IMR-90 (cell line): ENCODE results near the gene TARBP2. TPM values are rescaled to one million over a fixed set of nuclear protein-coding genes. Genes with fewer than 3 reads are reported as not detected.

ENCODE experiments used
- ATAC-seq: fragments of 200-7000 bp; cut with Tn5 transposase; 2 replicates; pipeline ENCODE4 v1.9.1; 2020; ENCODE audit warnings: low read depth, mild to moderate bottlenecking, moderate library complexity
- BruUV-seq: library from RNA; stranded (reverse); fragments of 400-500 nt; replicated peaks from 2 replicates; lab custom pipeline; 2021; lab: Mats Ljungman, UMichigan
- CTCF ChIA-PET: fragments of 300-600 bp; formaldehyde crosslinking; extraction: SDS; loops from one replicate; lab custom pipeline; 2021; ENCODE audit warnings: antibody characterized with exemption; lab: Yijun Ruan, JAX
- POLR2A ChIA-PET: fragments of 300-600 bp; sonication (Branson Sonifier 250); formaldehyde crosslinking; loops from one replicate; lab custom pipeline; 2022; ENCODE audit warnings: antibody characterized with exemption; ENCODE audit not compliant: unreplicated experiment; lab: Charles Lee
- DNase-seq: peaks from one replicate; pipeline ENCODE4 v3.0.0; 2013
- H2AFZ ChIP-seq: replicated peaks from 2 replicates; pipeline ENCODE3; 2013; ENCODE audit warnings: low read length, mild to moderate bottlenecking; ENCODE audit not compliant: poor library complexity
- H2AK5ac ChIP-seq: 2 replicates; pipeline ENCODE4 v1.6.1; 2013; ENCODE audit warnings: low read depth, low read length, inconsistent platforms
- H2AK9ac ChIP-seq: replicated peaks from 2 replicates; pipeline ENCODE3; 2013; ENCODE audit warnings: mild to moderate bottlenecking, low read depth, low read length, moderate library complexity; ENCODE audit not compliant: poor library complexity
- H2BK120ac ChIP-seq: 2 replicates; pipeline ENCODE4 v1.6.1; 2013; ENCODE audit warnings: low read depth, low read length, inconsistent platforms
- H2BK15ac ChIP-seq: 3 replicates; pipeline ENCODE4 v1.6.1; 2013; ENCODE audit warnings: low read depth, low read length, inconsistent platforms
- H2BK20ac ChIP-seq: 2 replicates; pipeline ENCODE4 v1.6.1; 2013; ENCODE audit warnings: low read depth, mild to moderate bottlenecking, inconsistent platforms, low read length, moderate library complexity
- H2BK5ac ChIP-seq: 2 replicates; pipeline ENCODE4 v1.6.1; 2013; ENCODE audit warnings: mild to moderate bottlenecking, low read depth, low read length, inconsistent platforms; ENCODE audit not compliant: poor library complexity, severe bottlenecking
- H3K14ac ChIP-seq: replicated peaks from 2 replicates; pipeline ENCODE4 v1.6.1; 2013; ENCODE audit warnings: low read depth, low read length, inconsistent platforms
- H3K18ac ChIP-seq: 2 replicates; pipeline ENCODE4 v1.6.1; 2013; ENCODE audit warnings: low read depth, low read length, control low read depth
- H3K23ac ChIP-seq: 2 replicates; pipeline ENCODE4 v1.6.1; 2013; ENCODE audit warnings: low read depth, low read length, inconsistent platforms
- H3K27ac ChIP-seq: 2 replicates; pipeline ENCODE4 v1.5.1; 2013; ENCODE audit warnings: mild to moderate bottlenecking, control low read depth, low read length; ENCODE audit not compliant: insufficient read depth
- H3K27me3 ChIP-seq: 2 replicates; pipeline ENCODE4 v1.6.1; 2013; ENCODE audit warnings: low read length; ENCODE audit not compliant: control insufficient read depth, insufficient read depth
- H3K36me3 ChIP-seq: 2 replicates; pipeline ENCODE4 v1.6.1; 2013; ENCODE audit warnings: low read length, mixed read lengths; ENCODE audit not compliant: control insufficient read depth, insufficient read depth
- H3K4ac ChIP-seq: 2 replicates; pipeline ENCODE4 v1.6.1; 2013; ENCODE audit warnings: low read depth, low read length, inconsistent platforms
- H3K4me1 ChIP-seq: 2 replicates; pipeline ENCODE4 v1.6.1; 2013; ENCODE audit warnings: low read length, mixed read lengths; ENCODE audit not compliant: control insufficient read depth, insufficient read depth
- H3K4me2 ChIP-seq: 2 replicates; pipeline ENCODE4 v1.6.1; 2013; ENCODE audit warnings: low read depth, mild to moderate bottlenecking, control low read depth, low read length, moderate library complexity
- H3K4me3 ChIP-seq: 2 replicates; pipeline ENCODE4 v1.5.1; 2013; ENCODE audit warnings: low read depth, mild to moderate bottlenecking, control low read depth, low read length, moderate library complexity; ENCODE audit not compliant: insufficient read depth
- H3K56ac ChIP-seq: 2 replicates; pipeline ENCODE4 v1.6.1; 2013; ENCODE audit warnings: low read length, inconsistent platforms; ENCODE audit not compliant: insufficient read depth; ENCODE audit errors: extremely low read depth
- H3K79me1 ChIP-seq, 2 experiments: 2 replicates each; pipeline ENCODE4 v1.6.1; 2013; ENCODE audit warnings: low read length in 2 of 2, inconsistent platforms in 1 of 2, low read depth in 1 of 2
- H3K9ac ChIP-seq: 2 replicates; pipeline ENCODE4 v1.6.1; 2013; ENCODE audit warnings: low read depth, low read length, control low read depth
- H3K9me1 ChIP-seq: 2 replicates; pipeline ENCODE4 v1.6.1; 2013; ENCODE audit warnings: low read length, inconsistent platforms; ENCODE audit not compliant: insufficient read depth
- H3K9me3 ChIP-seq: 2 replicates; pipeline ENCODE4 v1.6.1; 2013; ENCODE audit warnings: low read length; ENCODE audit not compliant: control insufficient read depth, insufficient read depth
- H4K20me1 ChIP-seq: 2 replicates; pipeline ENCODE4 v1.6.1; 2013; ENCODE audit warnings: low read length, inconsistent platforms; ENCODE audit not compliant: insufficient read depth
- H4K5ac ChIP-seq: 2 replicates; pipeline ENCODE4 v1.6.1; 2013; ENCODE audit warnings: mild to moderate bottlenecking, low read depth, low read length, control low read depth
- H4K8ac ChIP-seq, 2 experiments: 2 replicates each; pipeline ENCODE4 v1.6.1; 2013; ENCODE audit warnings: low read depth in 2 of 2, low read length in 2 of 2, control low read depth in 1 of 2, inconsistent platforms in 1 of 2
- H4K91ac ChIP-seq: 2 replicates; pipeline ENCODE4 v1.6.1; 2013; ENCODE audit warnings: low read depth, low read length, inconsistent platforms; ENCODE audit not compliant: insufficient read depth
- BHLHE40 ChIP-seq: fragments of 150-350 bp; IDR thresholded peaks from 2 replicates; pipeline ENCODE4 v1.6.1; 2016; ENCODE audit warnings: mild to moderate bottlenecking, low read depth, low read length
- CHD1 ChIP-seq: IDR thresholded peaks from 2 replicates; pipeline ENCODE4 v1.6.1; 2012; ENCODE audit warnings: low read depth, low read length, improper control_type of control experiment
- CTCF ChIP-seq: conservative IDR thresholded peaks from 2 replicates; pipeline ENCODE4 v1.5.1; 2012; ENCODE audit warnings: mild to moderate bottlenecking, low read depth, low read length, improper control_type of control experiment
- ELK1 ChIP-seq: fragments of 150-350 bp; IDR thresholded peaks from 2 replicates; pipeline ENCODE4 v1.6.1; 2016; ENCODE audit warnings: low read depth, mild to moderate bottlenecking, low read length, moderate library complexity, borderline replicate concordance
- FOS ChIP-seq: fragments of 150-350 bp; IDR thresholded peaks from 2 replicates; pipeline ENCODE4 v1.6.1; 2016; ENCODE audit warnings: low read depth, low read length
- MAFK ChIP-seq: IDR thresholded peaks from 2 replicates; pipeline ENCODE4 v1.6.1; 2012; ENCODE audit warnings: low read depth, low read length, improper control_type of control experiment
- MAZ ChIP-seq: IDR thresholded peaks from 2 replicates; pipeline ENCODE4 v1.6.1; 2012; ENCODE audit warnings: low read depth, mild to moderate bottlenecking, low read length, improper control_type of control experiment, moderate library complexity, borderline replicate concordance
- MXI1 ChIP-seq: IDR thresholded peaks from 2 replicates; pipeline ENCODE4 v1.6.1; 2012; ENCODE audit warnings: low read depth, mild to moderate bottlenecking, low read length, moderate library complexity, borderline replicate concordance
- NFE2L2 ChIP-seq: fragments of 150-350 bp; IDR thresholded peaks from 2 replicates; pipeline ENCODE4 v1.6.1; 2016; ENCODE audit warnings: low read depth, mild to moderate bottlenecking, low read length
- POLR2A ChIP-seq: IDR thresholded peaks from 2 replicates; pipeline ENCODE4 v1.6.1; 2012; ENCODE audit warnings: mild to moderate bottlenecking, low read depth, low read length
- RFX5 ChIP-seq: IDR thresholded peaks from 2 replicates; pipeline ENCODE4 v1.8.0; 2012; ENCODE audit warnings: low read depth, mild to moderate bottlenecking, low read length, moderate library complexity
- SMC3 ChIP-seq: fragments of 150-350 bp; IDR thresholded peaks from 2 replicates; pipeline ENCODE4 v1.6.1; 2016; ENCODE audit warnings: low read depth, mild to moderate bottlenecking, antibody characterized with exemption, low read length, moderate library complexity
- USF2 ChIP-seq: fragments of 150-350 bp; IDR thresholded peaks from 2 replicates; pipeline ENCODE4 v1.6.1; 2017; ENCODE audit warnings: mild to moderate bottlenecking, antibody characterized with exemption, low read length, low read depth
- WGBS, 2 experiments: methylation state at CpG; one replicate each; pipeline versions ENCODE4 v1.1.5 to v1.1.7; 2013; ENCODE audit warnings: missing lambda C conversion rate in 2 of 2; ENCODE audit not compliant: insufficient read length in 1 of 2; ENCODE audit errors: extremely low coverage in 2 of 2; 5-methylcytosine and 5-hydroxymethylcytosine counted together
- dilution Hi-C: fragments of 300-500 bp; cut with HindIII; formaldehyde crosslinking; loops from one replicate; pipeline ENCODE4 v1.14.3; 2018; ENCODE audit warnings: low sequenced_read_pairs; ENCODE audit not compliant: unreplicated experiment
- in situ Hi-C: fragments of 300-500 bp; cut with MboI; formaldehyde crosslinking; loops from 3 replicates; pipeline ENCODE4 v1.14.3; 2019; ENCODE audit warnings: low sequenced_read_pairs, inconsistent platforms, mixed read lengths
- intact Hi-C: fragments of 100-400 bp; cut with micrococcal nuclease; formaldehyde crosslinking; loops from 2 replicates; pipeline ENCODE4 v1.10.0; 2022
- polyA plus RNA-seq, 3 experiments: library from polyadenylated mRNA; depleted of rRNA; stranded (reverse); fragments of >200 nt; gene quantifications; 2 replicates each; pipeline ENCODE4 v1.2.3, GENCODE V29; 2012; ENCODE audit warnings: low replicate concordance in 1 of 3
- total RNA-seq: library from RNA; depleted of rRNA; stranded (reverse); fragments of >200 nt; gene quantifications from 2 replicates; pipeline ENCODE4 v1.2.3, GENCODE V29; 2012

TARBP2 gene
- total and polyA plus RNA-seq, 2 of the 4 experiments (the other 2 are of a cell fraction) = 27.4 to 46.1 TPM

GRCh38 chr12:53483225-53483978 is 17.7 kb upstream of the TARBP2 start (continued):
- TF ChIP-seq MAZ = no peak

GRCh38 chr12:53483979-53484377 is 17.1 kb upstream of the TARBP2 start:
- Histone ChIP-seq H3K27ac (no peak overlapping the region), H4K20me1 (peaks cover 81% of the 10 kb centered on the region)
- ATAC-seq = no peak
- TF ChIP-seq NFE2L2 (no peak), BHLHE40 (no peak), RFX5 (no peak), MAZ (no peak), MXI1 (no peak), POLR2A (no peak; the same call in 1 of the 2 replicates), ELK1 (no peak), CHD1 (no peak), USF2 (no peak), MAFK (no peak), FOS (no peak), SMC3 (no peak), CTCF (no peak)

More at GRCh38 chr12:53483979-53484377, 17.1 kb upstream of the TARBP2 start:
- BruUV-seq = no TSS peak
- Histone ChIP-seq H4K8ac (no peak overlapping the region), H2BK20ac (no peak overlapping the region), H3K56ac (no peak overlapping the region), H2BK120ac (no peak overlapping the region), H3K18ac (no peak overlapping the region), H3K4me1 (peaks cover 11% of the 10 kb centered on the region), H3K14ac (no peak overlapping the region), H3K9me1 (peaks cover 17% of the 10 kb centered on the region; the same call in 1 of the 2 replicates), H2BK5ac (no peak overlapping the region), H3K4ac (no peak overlapping the region), H2BK15ac (no peak overlapping the region), H2AFZ (no peak overlapping the region), H3K9ac (no peak overlapping the region), H3K79me1 (peaks cover 30 to 84% of the 10 kb centered on the region in 2 experiments), H2AK5ac (no peak overlapping the region), H3K23ac (no peak overlapping the region), H3K9me3 (no peaks in the 10 kb centered on the region), H4K91ac (no peak overlapping the region), H3K4me2 (no peak overlapping the region), H3K36me3 (peaks cover 75% of the 10 kb centered on the region), H3K27me3 (no peaks in the 10 kb centered on the region), H2AK9ac (no peak overlapping the region), H3K4me3 (no peak overlapping the region), H4K5ac (no peak overlapping the region)
- ChIA-PET POLR2A (interaction anchor here (0.8 kb wide), 1 partner anchor 15 kb away, joined by 5 read pairs; no protein-coding TSS in a partner anchor), CTCF (no interaction called here)
- intact Hi-C loops (no loop called here), in situ Hi-C loops (no loop called here), dilution Hi-C loops (no loop called here)
- DNase-seq = no peak
- 100% methylated on average over 2 of the region's 4 CpGs; no CpG with 5 or more reads in 1 of the 2 experiments for WGBS, 2 experiments
